ENCODE results near the gene MYO5C. TPM values are rescaled to one million over a fixed set of nuclear protein-coding genes. Genes with fewer than 3 reads are reported as not detected.

MYO5C gene
- total and polyA plus RNA-seq, 2 donors (not counting 1 experiment from before 2014, with no cell fraction given): under 0.01 to 0.07 TPM

DNA sequence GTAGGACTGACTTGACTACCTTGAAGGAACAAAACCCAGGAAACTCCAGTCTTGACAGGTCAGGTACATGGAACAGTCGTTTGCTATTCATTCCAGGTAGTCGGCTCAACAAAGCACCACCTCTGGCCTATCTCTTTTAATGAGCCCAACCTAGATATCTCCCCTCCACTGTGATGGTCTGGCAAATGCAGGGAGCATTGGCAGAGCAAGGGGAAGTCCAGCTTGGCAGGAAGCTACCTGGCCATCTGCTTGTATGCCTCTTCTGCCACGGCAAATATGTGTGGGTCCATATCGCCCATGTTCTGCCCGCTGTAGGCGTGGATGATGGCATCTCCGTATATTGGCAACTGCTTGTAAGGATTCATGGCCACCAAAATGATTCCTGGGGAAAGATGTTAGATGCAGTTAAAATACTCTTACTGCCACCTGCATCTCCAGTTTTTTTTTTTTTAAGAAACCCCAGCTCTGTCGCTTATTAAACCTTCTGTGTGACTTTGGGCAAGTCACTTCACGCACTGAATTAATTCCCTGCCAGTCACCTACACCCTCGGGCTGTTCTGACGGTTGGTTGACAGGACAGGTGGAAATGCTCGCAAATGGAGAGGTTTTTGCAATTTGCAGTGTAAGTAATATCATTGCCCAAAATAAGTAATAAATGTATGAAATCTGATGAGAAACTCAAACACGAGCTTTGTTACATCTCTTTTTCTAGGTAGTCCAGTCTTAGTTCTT, 16.8 kb downstream of the MYO5C start:
- H2AFZ ChIP-seq (ENCODE audit: low read length): no peak overlapping the region
- TF ChIP-seq, protein P1, sequence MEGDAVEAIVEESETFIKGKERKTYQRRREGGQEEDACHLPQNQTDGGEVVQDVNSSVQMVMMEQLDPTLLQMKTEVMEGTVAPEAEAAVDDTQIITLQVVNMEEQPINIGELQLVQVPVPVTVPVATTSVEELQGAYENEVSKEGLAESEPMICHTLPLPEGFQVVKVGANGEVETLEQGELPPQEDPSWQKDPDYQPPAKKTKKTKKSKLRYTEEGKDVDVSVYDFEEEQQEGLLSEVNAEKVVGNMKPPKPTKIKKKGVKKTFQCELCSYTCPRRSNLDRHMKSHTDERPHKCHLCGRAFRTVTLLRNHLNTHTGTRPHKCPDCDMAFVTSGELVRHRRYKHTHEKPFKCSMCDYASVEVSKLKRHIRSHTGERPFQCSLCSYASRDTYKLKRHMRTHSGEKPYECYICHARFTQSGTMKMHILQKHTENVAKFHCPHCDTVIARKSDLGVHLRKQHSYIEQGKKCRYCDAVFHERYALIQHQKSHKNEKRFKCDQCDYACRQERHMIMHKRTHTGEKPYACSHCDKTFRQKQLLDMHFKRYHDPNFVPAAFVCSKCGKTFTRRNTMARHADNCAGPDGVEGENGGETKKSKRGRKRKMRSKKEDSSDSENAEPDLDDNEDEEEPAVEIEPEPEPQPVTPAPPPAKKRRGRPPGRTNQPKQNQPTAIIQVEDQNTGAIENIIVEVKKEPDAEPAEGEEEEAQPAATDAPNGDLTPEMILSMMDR (conservative IDR thresholded peaks at IDR 0.05 in 1 of 2, IDR thresholded peaks at IDR 0.05 in 1 of 2; ENCODE audit: low read depth in 1 of 2, low read length in 2 of 2): no peak
- no peak for TF ChIP-seq EZH2 (IDR thresholded peaks at IDR 0.05; ENCODE audit: low read length, missing control alignments)
- no peaks in the 10 kb centered on the region for H4K20me1 ChIP-seq (ENCODE audit: control insufficient read depth, extremely low read depth, insufficient read depth, low read length)
- no peaks in the 10 kb centered on the region for H3K4me1 ChIP-seq (ENCODE audit: control insufficient read depth, extremely low read depth, insufficient read depth, low read length)
- H3K36me3 ChIP-seq (ENCODE audit: control insufficient read depth, insufficient read depth, low read length): no peaks in the 10 kb centered on the region
- no peak overlapping the region for H3K9ac ChIP-seq (ENCODE audit: insufficient read depth, low read length)
- no peaks in the 10 kb centered on the region for H3K79me2 ChIP-seq (ENCODE audit: control insufficient read depth, insufficient read depth, low read length)
- H3K4me3 ChIP-seq (replicated peaks in 1 of 4; ENCODE audit: control extremely low read depth in 1 of 4, insufficient read depth in 1 of 4, low read depth in 3 of 4, low read length in 4 of 4): no peak overlapping the region
- H3K9me3 ChIP-seq (ENCODE audit: control insufficient read depth, insufficient read depth, low read depth, low read length): no peaks in the 10 kb centered on the region
- H3K27ac ChIP-seq (ENCODE audit: insufficient read depth, low read length): no peak overlapping the region
- peaks cover 14% of the 10 kb centered on the region for H3K27me3 ChIP-seq (ENCODE audit: control insufficient read depth, insufficient read depth, low read length)
- no peak for DNase-seq (ENCODE audit: low read depth in 2 of 2)
- H3K4me2 ChIP-seq (ENCODE audit: extremely low read depth, insufficient read depth, low read length): no peak overlapping the region

DNA sequence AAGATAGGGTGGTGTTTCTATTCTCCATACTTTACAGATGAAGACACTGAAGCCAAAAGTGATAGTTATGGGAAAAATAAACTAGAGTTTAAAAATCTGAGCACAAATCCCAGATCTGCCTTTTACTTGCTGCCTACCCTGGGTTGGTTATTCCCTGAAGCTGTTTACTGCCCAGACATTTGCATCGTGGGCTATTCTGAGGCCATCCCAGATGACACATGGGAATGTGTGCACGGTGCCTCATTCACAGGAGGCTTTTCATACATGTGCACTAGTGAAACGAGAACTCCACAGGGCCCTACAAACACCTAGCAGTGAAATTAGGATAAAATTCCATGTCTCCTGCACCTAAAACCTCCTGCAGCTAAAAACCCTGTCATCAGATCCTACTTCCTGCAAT, 17.5 kb downstream of the MYO5C start:
- no peak overlapping the region for H3K9ac ChIP-seq (ENCODE audit: insufficient read depth, low read length)
- H4K20me1 ChIP-seq (ENCODE audit: control insufficient read depth, extremely low read depth, insufficient read depth, low read length): no peaks in the 10 kb centered on the region
- no peak overlapping the region for H2AFZ ChIP-seq (ENCODE audit: low read length)
- H3K9me3 ChIP-seq (ENCODE audit: control insufficient read depth, insufficient read depth, low read depth, low read length): no peaks in the 10 kb centered on the region
- DNase-seq (ENCODE audit: low read depth in 2 of 2): no peak
- H3K36me3 ChIP-seq (ENCODE audit: control insufficient read depth, insufficient read depth, low read length): no peaks in the 10 kb centered on the region
- H3K4me1 ChIP-seq (ENCODE audit: control insufficient read depth, extremely low read depth, insufficient read depth, low read length): no peaks in the 10 kb centered on the region
- peaks cover 17% of the 10 kb centered on the region for H3K27me3 ChIP-seq (ENCODE audit: control insufficient read depth, insufficient read depth, low read length)
- no peaks in the 10 kb centered on the region for H3K79me2 ChIP-seq (ENCODE audit: control insufficient read depth, insufficient read depth, low read length)
- TF ChIP-seq, protein P1 (conservative IDR thresholded peaks at IDR 0.05 in 1 of 2, IDR thresholded peaks at IDR 0.05 in 1 of 2; ENCODE audit: low read depth in 1 of 2, low read length in 2 of 2): no peak
- no peak for TF ChIP-seq EZH2 (IDR thresholded peaks at IDR 0.05; ENCODE audit: low read length, missing control alignments)
- no peak overlapping the region for H3K4me3 ChIP-seq (replicated peaks in 1 of 4; ENCODE audit: control extremely low read depth in 1 of 4, insufficient read depth in 1 of 4, low read depth in 3 of 4, low read length in 4 of 4)
- no peak overlapping the region for H3K27ac ChIP-seq (ENCODE audit: insufficient read depth, low read length)
- H3K4me2 ChIP-seq (ENCODE audit: extremely low read depth, insufficient read depth, low read length): no peak overlapping the region

DNA sequence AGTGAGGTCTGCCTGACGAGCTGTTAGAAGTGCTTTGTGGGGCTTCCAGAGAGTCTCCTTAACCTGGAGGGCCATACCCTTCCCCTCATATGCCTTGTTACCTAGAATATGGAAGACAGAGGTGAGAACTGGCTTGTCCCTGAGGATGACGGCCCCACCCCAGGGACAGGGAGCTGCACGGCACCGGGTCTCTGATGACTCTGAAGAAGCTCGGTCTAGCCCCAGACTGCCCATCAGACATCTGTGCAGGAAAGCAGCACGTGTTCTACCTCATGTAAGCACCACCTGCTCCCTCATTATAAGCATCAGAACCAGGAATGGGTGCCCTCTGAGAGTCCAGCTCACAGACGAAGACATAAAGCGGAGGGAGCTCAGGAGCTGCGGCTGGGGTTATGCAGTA, 18.0 kb downstream of the MYO5C start:
- H3K9ac ChIP-seq (ENCODE audit: insufficient read depth, low read length): no peak overlapping the region
- no peaks in the 10 kb centered on the region for H3K36me3 ChIP-seq (ENCODE audit: control insufficient read depth, insufficient read depth, low read length)
- H3K4me1 ChIP-seq (ENCODE audit: control insufficient read depth, extremely low read depth, insufficient read depth, low read length): no peaks in the 10 kb centered on the region
- DNase-seq (ENCODE audit: low read depth in 2 of 2): no peak
- H4K20me1 ChIP-seq (ENCODE audit: control insufficient read depth, extremely low read depth, insufficient read depth, low read length): no peaks in the 10 kb centered on the region
- H3K4me3 ChIP-seq (replicated peaks in 1 of 4; ENCODE audit: control extremely low read depth in 1 of 4, insufficient read depth in 1 of 4, low read depth in 3 of 4, low read length in 4 of 4): no peak overlapping the region
- TF ChIP-seq, protein P1 (conservative IDR thresholded peaks at IDR 0.05 in 1 of 2, IDR thresholded peaks at IDR 0.05 in 1 of 2; ENCODE audit: low read depth in 1 of 2, low read length in 2 of 2): no peak
- H3K79me2 ChIP-seq (ENCODE audit: control insufficient read depth, insufficient read depth, low read length): no peaks in the 10 kb centered on the region
- no peak overlapping the region for H3K27ac ChIP-seq (ENCODE audit: insufficient read depth, low read length)
- H3K9me3 ChIP-seq (ENCODE audit: control insufficient read depth, insufficient read depth, low read depth, low read length): no peaks in the 10 kb centered on the region
- peaks cover 18% of the 10 kb centered on the region for H3K27me3 ChIP-seq (ENCODE audit: control insufficient read depth, insufficient read depth, low read length)
- H3K4me2 ChIP-seq (ENCODE audit: extremely low read depth, insufficient read depth, low read length): no peak overlapping the region
- H2AFZ ChIP-seq (ENCODE audit: low read length): no peak overlapping the region
